ENCODE measurements around the gene RSPO4.
A peak's percentile ranks its signal among the peaks of the same experiment; 100 is the strongest.
"Not testable (repeated sequence)": the region's sequence is repeated elsewhere in the genome, so short reads cannot be mapped to it uniquely, and the experiment has no call there.

Gene RSPO4

DNA sequence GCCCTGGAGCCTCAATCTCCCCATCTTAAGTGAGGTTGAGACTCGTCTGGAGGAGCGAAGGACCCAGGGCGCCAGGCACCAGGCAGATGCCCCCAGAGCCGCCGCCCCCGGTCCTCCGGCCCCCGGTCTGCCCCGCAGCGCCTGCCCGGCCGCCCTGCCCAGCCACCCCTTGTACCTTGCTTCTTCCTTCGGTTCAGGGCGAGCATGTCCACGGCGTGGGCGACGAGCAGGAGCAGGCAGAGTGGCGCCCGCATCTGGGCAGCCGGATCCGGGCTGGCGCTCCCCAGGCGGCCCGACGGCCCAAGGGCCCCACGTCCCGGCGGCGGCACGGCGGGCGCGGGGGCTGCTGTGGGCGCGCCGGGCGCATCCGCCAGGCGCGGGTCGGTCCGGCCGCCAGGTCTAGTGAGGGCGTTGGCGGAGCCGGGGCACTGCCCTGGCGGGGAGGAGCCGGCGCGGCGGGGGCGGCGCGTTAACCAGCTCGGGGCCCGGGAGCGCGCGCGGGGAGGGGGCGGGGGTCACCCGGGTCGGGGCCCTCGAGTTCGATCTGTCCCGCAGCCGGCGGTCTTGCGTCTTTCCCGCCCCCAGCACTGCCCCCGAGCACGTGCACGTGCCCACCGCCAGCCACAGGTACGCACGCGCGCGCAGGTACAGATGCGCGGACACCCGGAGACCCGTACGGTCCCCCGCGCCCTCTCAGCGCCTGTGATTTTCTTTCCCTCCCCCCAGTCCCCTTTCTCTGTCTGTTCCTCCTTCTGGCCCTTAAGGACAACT lies at the start of gene RSPO4:
TSS of gene RSPO4 (minus strand) at position 401 of the 771 bp plus-strand sequence. CDS start at position 254, 147 bp downstream.
- DNase-seq (ENCODE audit: low read depth, low spot score): no peak

DNA sequence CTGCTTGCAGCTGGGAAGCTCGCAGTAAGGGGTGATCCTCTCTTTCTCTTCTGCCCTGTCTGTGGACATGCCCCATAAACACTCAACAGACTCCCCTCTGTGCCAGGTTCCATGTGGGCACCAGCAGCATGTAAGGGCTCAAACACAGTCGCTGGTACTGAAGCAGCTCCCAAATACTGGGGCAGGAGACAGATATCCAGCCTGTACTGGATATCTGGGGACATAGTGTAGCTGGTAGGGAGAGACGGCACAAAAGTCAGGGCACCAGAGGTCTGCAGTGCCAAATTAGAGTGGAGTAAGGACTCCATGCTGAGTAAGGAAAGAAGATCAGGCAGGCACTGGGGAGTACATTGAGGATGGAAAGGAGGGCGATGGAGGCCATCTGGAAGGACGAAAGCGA lies 48.3 kb upstream of the RSPO4 start:
- no peak for DNase-seq (ENCODE audit: low read depth, low spot score)

DNA sequence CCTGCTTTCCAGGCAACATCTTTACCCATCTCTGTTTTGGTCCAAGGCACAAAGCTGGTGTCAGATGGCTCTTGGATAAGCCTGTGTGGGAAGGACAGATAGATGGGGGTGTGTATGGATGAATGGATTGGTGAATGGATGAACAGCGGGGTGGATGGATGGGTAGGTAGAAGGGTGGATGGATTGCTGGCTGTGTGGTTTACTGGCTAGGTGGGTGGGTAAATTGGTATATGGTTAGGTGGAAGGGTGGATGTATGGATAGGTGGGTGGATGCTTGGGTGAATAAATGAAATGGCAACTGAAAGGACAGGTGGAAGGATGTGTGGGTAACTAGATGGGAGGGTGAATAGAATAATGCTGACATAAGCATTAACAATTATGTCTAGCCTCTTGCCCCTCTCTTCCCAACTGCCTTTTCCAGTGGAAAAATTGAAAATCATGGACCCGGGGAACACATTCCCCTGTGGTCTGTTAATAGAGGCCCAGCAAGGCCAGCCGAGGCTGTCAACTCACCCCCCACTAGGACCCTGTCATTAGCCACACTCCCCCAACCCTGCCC lies 43.8 kb upstream of the RSPO4 start:
- no peak for DNase-seq (ENCODE audit: low read depth, low spot score)

DNA sequence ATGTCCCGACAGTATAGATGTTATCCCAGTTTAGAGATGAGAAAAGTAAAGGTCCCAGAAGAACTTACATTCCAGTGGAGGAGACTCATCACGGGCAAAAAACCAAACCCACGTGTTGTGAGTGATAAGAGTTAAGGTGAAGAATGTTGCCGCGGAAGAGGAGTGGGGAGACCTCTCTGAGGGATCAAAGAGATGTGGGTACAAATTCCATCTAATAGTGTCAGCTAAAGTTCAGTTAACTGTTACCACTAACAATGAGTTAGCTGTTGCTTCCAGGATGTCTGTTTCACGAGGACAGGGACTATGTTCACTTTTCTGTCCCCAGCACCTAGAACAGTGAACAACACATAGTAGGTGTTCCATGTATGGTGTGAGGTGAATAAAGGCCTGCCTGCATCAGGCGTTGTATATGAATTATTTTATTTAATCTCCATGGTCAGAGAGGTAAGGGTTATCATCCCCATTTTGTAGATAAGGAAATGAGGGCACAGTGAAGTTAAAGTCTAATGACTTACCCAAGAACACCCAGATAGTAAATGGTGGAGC lies 39.8 kb upstream of the RSPO4 start:
- no peak for DNase-seq (ENCODE audit: low read depth, low spot score)

DNA sequence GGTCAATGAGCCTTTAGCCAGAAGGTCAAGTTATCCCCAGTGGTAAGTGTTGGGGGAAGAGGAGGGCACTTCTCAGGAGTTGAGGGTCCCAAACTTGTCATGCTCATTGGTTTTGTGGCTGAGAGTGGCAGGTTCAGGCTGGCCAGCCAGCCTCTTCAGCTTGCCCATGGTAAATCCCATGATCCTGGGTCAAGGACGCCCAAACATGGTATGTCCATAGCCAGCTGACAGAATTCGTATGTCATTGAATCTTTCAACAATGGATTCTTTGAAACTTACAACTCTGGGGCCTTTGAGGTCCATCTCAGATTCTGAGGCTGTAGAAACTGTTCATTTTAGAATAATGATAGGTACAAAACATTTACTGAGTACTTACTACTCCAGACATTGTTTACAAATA lies 36.1 kb upstream of the RSPO4 start:
- DNase-seq (ENCODE audit: low read depth, low spot score): no peak

DNA sequence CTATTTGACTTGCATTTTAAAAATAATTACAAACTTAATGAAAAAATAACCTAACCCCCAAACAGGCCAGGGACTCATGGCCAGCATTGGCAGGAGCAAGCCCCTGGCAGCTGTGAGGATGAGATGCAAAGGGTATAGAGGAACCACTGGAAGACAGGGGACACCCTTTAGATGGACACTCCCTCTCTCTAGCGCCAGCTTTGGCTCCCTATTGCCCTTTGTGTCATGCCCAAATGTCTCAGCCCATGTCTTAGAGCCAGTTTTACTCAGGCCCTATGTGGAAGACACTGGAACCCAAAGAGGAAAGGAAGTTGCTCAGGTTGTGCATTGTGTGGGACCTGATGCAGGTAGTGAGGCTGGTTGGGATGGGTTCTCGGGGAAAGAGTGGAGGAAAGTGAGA lies 34.9 kb upstream of the RSPO4 start:
- no peak for DNase-seq (ENCODE audit: low read depth, low spot score)

DNA sequence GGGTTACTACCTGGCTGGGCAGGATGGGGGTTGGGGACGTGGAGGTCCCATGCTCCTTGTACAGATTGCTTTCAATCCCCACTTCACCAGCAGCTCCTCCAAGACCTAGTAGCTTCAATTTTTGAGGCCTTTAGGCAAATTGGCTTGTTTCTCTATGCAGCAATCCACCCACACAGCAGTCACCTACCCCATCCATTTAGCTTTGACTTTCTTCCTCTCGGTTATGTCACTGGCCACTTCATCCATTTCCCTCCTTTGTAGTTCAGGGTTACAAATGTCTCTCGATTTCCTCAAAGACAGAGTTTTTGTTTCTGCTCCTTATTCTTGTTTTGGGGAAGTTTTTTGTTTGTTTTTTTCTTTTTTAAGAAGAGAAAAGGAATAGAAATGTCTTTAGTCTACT lies 33.4 kb upstream of the RSPO4 start:
- no peak for DNase-seq (ENCODE audit: low read depth, low spot score)

DNA sequence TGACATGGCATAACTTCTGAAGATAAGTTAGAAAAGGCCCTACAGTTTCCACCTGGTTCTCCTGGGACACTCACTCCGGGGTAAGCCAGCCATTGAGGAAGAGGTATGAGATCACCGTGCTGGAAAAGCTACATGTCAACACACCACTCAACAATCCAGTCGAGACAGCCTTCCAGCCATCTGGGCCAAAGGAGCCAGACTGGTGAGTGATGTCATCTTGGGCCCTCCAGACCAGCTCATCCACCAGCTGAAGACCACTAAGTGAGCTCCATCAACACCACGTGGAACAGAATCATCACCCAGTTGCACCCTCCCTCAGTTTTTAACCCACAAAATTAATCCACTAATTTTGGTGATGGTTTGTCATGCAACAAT lies 32.3 kb upstream of the RSPO4 start:
- DNase-seq (ENCODE audit: low read depth, low spot score): no peak

DNA sequence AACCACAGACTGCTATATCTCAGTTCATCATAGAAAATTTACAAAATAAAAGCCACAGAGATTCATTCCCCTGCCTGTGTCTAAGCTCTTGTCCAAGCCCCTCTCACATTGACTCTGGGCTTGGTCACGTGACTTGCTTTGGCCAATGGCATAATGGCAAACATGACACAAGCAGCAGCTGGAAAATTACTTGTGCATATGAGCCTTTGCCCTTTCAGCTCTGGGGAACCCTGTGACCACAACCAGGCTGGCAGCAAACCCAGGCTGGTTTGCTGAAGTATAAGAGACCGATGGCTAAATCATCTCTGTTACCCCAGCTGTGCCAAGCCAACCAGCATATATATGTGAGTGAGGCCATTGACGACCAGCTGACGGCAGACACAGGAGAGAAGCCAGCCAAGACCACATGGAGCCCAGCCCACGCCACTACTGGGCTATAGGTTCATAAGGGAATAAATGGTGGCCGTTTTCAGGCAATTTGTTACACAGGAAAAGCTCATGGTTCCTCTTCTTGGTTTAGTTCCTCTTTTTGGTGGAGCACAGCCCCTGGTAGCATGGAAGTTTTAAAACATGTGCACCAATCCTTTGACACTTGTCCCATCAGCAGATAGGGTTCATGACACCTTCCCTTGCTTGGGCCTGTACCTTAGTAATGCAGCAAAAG lies 31.8 kb upstream of the RSPO4 start:
- no peak for DNase-seq (ENCODE audit: low read depth, low spot score)

DNA sequence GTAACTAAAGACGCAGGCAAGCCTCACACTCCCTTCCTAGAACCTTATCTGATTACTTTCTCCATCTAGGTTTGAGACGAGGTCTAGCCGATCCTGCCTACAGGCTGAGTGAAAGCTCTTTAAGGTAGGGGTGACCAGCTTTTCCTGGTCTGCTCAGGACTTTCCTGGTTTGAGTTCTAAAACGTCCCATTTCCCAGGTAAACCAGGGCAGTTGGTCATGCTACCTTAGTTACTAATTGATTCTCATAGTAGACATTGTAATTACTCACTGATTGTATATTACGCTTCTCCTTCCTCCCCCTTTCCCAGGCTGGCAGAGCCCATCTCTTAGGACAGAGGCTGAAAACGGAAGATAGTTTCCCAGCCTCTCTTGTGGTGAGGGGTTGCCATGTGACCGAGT lies 27.9 kb upstream of the RSPO4 start:
- DNase-seq (ENCODE audit: low read depth, low spot score): no peak

DNA sequence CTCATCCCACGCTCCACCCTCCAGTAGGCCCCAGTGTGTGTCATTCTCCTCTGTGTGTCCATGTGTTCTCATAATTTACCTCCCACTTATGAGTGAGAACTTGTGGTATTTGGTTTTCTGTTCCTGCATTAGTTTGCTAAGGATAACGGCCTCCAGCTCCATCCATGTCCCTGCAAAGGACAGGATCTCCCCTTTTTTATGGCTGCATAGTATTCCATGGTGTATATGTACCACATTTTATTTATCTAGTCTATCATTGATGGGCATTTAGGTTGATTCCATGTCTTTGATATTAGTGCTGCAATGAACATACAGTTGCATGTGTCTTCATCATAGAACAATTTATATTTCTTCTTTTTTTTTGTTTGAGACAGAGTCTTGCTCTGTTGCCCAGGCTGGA lies 24.1 kb upstream of the RSPO4 start:
- DNase-seq (ENCODE audit: low read depth, low spot score): not testable (repeated sequence)

DNA sequence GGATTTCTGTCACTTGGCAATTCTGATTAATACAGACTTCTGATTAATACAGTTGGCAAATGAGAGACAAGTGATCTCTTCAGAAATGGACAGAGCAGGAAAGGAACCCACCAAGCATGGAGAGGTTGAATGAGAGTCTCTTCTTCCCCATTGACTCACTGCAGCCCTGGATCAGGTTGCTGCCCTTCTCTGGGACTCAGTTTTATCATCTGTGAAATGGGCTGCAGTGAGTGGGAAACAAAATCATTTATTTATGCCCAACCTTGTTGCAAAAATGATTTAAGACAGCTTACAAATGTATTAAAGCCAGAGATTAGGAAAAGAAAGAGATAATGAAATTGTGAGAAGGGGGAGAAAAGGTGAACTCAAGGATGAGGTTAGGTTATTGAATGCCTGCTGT lies 20.8 kb upstream of the RSPO4 start:
- DNase-seq (ENCODE audit: low read depth, low spot score): no peak

DNA sequence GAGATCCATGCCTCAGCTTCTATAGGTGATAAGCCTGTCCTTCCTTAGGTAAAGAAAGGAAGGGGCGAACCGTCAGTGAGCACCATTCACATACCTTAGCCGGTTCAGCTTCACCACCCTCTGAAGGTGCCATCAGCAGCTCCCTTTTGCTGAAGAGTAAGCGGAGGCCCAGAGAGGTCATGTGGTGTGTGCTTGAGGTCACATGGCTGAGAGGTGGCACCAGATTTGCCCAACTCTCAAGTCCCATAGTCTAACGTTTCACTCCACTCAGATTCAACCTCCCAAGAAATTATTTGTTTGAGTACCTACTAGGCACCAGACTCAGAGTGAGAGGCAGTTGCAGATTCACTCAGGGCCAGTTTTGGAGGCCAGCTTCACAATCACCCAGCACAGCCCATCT lies 18.5 kb upstream of the RSPO4 start:
- no peak for DNase-seq (ENCODE audit: low read depth, low spot score)

DNA sequence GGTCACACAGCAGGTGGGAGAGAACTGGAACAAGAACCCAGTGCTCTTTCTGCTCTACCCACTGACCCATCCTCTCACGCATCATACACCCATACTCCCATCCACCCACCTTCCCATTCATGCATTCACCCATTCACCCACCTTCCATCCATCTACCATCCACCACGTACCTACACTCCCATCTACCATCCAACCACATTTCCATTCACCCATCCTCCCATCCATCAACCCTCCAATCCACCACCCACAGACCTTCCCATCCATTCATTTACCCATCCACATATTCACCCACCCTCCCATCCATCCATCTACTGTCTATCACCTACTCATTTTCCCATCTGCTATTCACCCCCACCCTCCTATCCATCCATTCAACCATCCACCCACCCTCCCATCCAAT lies 17.2 kb upstream of the RSPO4 start:
- no peak for DNase-seq (ENCODE audit: low read depth, low spot score)

DNA sequence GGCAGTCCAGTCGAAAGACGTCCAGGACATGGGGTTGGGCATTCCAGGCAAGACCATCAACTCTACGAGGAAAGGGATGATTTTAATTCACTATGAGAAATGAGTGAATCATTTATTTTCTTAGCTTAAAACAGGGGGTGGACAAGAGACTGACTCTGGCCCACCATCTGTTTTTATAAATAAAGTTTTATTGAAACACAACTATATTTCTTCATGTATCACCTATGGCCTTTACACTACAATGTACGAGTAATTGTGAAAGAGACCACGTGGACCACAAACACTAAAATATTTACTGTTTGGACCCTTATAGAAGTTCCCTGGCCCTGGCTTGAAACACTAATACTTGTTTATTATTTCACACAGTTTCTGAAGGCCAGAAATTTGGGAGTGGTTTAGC lies 15.6 kb upstream of the RSPO4 start:
- no peak for DNase-seq (ENCODE audit: low read depth, low spot score)

DNA sequence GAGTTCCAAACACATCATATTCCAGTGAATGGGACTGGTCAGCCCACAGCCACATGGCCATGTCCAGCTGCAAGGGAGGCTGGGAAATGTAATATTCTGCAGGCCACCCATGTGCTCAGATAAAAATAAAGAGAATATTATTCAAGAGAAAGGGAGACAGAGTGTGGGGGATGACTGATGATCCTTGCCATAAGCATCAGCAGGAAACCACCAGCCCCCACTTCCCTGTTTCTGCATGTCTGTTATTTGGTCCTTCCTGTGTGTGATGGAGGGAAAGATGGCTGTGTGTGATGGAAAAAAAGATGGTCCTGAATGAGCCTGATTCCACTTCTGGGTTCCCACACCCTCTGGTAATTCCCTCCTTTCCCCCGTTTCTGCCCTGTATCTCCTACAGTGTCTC lies 13.1 kb upstream of the RSPO4 start:
- no peak for DNase-seq (ENCODE audit: low read depth, low spot score)

DNA sequence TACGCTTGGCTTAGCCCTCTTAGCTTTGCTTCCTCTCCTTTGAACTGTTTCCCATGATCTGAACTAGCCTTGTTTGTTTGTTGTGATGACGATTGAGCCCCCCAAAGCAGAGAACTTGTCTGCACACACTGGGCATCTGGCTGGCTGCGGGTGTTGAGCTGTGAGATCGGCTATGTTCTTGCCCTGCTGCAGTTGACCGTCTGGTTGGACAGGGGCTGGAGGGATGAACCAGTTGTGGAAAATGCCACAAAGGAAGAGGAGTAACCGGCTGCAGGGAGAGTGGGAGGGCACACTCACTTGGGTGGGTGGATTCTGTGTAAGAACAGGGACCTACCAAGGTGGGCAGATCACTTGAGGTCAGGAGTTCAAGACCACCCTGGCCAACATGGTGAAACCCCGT lies 12.4 kb upstream of the RSPO4 start:
- DNase-seq (ENCODE audit: low read depth, low spot score): no peak

DNA sequence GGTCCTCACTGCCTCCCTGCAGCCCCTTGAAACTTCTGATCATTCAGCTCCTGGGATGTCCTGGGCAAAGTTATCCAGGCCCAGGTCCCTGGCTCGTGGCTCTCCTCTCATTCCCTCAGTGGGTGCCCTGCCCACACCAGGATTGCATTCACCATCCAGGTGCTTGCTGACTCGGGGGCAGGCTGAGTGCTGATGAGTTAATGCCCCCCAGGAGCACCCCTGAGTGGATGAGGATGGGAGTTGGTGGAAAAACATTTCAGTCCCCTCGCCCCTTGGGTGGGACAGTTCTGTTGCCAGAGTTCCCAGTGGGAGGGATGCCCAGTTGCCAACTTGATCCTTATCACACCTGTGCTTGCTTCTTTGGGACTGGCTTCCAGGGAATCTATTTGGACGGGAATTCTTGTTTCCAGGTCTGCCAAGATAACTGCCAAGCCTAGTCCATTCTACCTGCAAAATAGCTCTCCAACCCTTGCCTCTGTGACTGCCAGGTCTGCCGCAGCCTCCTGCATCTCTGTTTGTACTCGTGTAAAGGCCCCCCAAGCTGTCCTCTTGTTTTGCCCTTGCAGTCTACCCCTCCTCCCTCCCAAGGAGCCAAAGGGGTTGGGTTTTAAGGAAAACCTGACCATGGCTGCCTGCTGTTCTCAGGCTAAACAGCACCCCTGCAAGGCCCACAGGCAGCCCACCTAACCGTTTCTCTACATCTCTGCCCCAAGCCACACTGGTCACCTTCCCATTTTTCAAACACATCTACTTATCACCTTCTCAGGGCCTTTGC lies 11.6 kb upstream of the RSPO4 start:
- DNase-seq (ENCODE audit: low read depth, low spot score): no peak

DNA sequence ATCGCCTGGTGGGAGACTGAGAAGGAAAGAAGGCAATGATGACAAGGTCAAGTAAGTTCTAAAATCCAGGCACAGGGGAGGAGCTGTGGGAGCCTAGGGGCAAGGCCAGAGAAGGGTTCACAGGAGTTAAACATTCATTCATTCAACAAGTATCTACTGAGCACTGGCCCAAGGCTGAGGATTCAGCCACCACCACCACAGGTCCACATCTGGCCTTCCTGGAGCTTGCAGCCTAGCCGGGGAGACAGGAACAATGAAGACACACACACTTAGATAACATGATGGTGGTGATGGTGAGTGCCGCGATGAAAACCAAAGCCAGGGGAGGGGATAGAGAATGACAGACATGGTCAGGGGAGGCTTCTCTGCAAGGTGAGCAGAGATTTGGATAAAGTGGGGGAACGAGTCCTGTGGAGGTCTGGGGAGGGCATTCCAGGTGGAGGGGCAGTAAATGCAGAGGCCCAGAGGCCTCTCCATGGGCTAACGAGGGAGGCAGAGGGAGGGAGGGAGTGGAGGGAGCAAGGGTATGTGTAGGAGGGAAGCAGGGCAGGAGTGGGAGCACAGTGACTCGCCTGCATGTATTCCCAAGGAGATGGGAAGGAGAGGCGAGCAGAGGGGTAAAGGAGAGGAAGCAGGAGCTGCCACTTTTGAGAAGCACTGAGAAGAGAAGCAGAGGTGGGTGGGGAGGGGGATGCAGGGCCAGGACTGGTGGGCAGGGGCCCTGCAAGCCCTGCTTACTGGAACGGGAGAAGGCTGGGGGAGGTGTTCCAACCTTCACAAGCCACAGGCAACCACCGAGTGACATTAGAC lies 10.5 kb upstream of the RSPO4 start:
- DNase-seq (ENCODE audit: low read depth, low spot score): no peak

DNA sequence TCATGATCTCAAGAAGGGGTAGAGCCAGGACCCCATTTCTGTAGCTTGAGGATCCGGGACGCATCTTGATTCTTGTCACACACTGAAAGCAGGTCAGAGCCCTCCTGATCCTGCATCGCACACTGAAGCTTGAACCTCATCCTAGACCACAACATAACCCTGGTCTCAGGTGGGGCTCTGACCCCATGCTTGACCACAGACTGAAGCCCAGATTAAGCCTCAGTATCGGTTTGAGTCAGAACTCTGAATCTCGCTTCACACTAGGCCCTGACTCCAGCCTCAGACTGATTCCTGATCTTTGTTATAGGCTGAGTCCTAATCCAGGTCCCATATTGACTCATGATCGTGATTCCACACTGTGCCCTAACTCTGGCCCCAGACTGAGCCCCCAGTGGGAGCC lies 8.5 kb upstream of the RSPO4 start:
- no peak for DNase-seq (ENCODE audit: low read depth, low spot score)

DNA sequence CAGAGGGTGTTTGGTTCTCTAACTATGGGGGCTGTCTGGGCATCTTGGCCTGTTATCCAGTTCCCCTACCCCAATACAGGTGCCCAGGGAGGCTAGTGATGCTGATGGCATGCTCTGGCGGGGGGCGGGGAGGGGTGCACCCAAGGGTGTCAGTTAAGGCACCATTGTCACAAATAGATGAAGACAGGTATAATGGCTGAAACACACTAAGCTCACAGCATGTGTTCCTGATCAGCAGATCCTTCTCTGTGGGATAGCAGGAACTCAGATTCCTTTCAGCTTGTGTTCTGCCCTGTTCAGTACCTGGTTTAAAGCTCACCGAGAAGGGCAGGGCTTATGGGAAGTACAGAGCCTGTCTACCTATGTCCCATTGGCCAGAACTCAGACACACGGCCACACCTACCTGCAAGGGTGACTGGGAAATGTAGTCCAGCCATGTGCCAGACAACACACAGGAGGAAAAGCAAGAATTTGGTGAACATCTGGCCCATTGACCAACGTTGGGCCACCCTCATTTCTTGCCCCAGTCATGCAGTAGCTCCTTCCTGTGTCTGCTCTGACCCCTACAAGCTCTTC lies 3.4 kb upstream of the RSPO4 start:
- peak; percentile 34 for DNase-seq (ENCODE audit: low read depth, low spot score)

Data from astrocyte of the hippocampus (primary cell).